GM21367 (cell line): Measurements from ENCODE around the gene CABP4.
"Not testable (repeated sequence)": the region's sequence is repeated elsewhere in the genome, so short reads cannot be mapped to it uniquely, and the experiment has no call there.

ENCODE experiments used
- ATAC-seq: cut with Tn5 transposase; IDR thresholded peaks from one replicate; pipeline ENCODE4 v1.9.1; 2021; ENCODE audit not compliant: unreplicated experiment

The CABP4 gene

GRCh38 chr11:67419325-67420049, 35.7 kb upstream of the CABP4 start:
- ATAC-seq: no peak

GRCh38 chr11:67420147-67420645, 35.0 kb upstream of the CABP4 start:
- ATAC-seq: no peak

GRCh38 chr11:67420646-67421429, 34.3 kb upstream of the CABP4 start:
- ATAC-seq: peak; percentile 72

GRCh38 chr11:67421430-67422031, 33.6 kb upstream of the CABP4 start:
- no peak for ATAC-seq

- no peak for ATAC-seq
These were observed 32.3 kb upstream of the CABP4 start for GRCh38 chr11:67422891-67423290.

- no peak for ATAC-seq
These were observed 31.7 kb upstream of the CABP4 start for GRCh38 chr11:67423466-67423865.

- ATAC-seq: no peak
These were observed 31.1 kb upstream of the CABP4 start for GRCh38 chr11:67423891-67424613.

GRCh38 chr11:67427364-67427859, 27.7 kb upstream of the CABP4 start:
- not testable (repeated sequence) for ATAC-seq

- peak; percentile 74 for ATAC-seq
These were observed 26.8 kb upstream of the CABP4 start, which contains the start of gene RPS6KB2 for GRCh38 chr11:67428052-67429001. RPS6KB2 (plus strand) TSS chr11:67428494; CDS start chr11:67428546, 52 bp downstream.

GRCh38 chr11:67429038-67429668, 26.0 kb upstream of the CABP4 start:
- no peak for ATAC-seq

- no peak for ATAC-seq
These were observed 25.4 kb upstream of the CABP4 start for GRCh38 chr11:67429722-67430121.

- no peak for ATAC-seq
These were observed 23.6 kb upstream of the CABP4 start for GRCh38 chr11:67431346-67432249.

- ATAC-seq: no peak
These were observed 22.4 kb upstream of the CABP4 start for GRCh38 chr11:67432655-67433349.

- ATAC-seq: no peak
These were observed 21.4 kb upstream of the CABP4 start for GRCh38 chr11:67433536-67434394.

- ATAC-seq: no peak
These were observed 20.7 kb upstream of the CABP4 start for GRCh38 chr11:67434395-67434881.

GRCh38 chr11:67435031-67435726, 20.0 kb upstream of the CABP4 start:
- ATAC-seq: no peak
